CD4-positive, alpha-beta T cell treated with Interleukin-2 at 100 ng/mL for 4 hours (primary cell): Measurements from ENCODE around the gene ZNF423.
"Not testable (repeated sequence)": the region's sequence is repeated elsewhere in the genome, so short reads cannot be mapped to it uniquely, and the experiment has no call there.

Experiments used
- DNase-seq: peaks from one replicate; pipeline ENCODE4 v3.0.0-alpha.2; 2020; ENCODE audit warnings: low spot score

ZNF423 gene

DNA sequence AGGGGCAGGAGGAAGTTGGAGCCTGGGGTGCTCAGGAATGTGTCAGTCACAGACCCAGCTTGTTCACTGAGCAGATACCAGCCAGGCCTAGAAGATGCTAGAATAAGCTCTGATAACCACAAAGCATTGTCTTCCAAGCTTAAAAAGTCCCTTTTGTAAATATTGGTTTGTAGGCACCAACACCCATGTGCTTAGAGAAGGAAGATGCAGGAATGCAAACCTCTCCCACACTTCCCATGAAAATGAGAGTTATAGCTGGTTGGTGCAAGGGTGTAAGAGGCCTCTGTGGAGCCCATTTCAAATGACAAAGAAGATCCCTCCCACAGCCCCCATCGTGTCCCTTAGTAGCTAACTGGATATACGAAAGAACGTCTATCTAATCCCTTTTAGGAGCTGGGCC, 272.0 kb downstream of the ZNF423 start:
- DNase-seq: no peak

DNA sequence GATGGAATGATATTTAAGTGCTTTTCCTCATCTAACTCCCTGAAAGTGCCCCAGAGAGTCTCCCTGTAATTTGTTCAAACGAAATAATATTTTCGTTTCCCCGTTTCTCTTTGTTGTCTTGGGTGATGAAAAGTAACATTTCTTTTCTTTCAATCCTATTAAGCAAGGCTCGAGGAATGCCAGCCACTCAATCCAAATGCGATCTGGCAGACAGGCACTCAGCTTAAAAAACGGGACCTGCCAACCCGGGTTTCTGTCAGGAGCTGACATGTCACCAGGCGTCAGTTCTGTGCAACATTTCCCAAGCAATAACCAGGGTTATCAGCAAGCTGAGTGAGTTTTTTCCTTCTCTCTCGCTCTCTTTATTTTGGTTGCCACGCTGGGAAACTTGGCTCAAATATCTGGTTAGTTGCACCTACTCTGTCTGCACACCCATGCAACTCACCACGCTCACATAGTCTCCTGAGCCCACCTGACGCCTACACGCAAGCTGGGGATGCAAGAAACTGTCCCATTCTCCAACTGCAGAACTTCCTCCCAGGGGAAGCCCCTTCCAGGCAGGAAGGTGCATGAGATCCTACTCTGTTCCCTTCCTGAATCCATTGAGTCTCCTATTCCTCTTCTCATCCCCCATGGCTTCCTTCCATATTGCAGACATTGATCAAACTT, 274.1 kb downstream of the ZNF423 start:
- DNase-seq: no peak

DNA sequence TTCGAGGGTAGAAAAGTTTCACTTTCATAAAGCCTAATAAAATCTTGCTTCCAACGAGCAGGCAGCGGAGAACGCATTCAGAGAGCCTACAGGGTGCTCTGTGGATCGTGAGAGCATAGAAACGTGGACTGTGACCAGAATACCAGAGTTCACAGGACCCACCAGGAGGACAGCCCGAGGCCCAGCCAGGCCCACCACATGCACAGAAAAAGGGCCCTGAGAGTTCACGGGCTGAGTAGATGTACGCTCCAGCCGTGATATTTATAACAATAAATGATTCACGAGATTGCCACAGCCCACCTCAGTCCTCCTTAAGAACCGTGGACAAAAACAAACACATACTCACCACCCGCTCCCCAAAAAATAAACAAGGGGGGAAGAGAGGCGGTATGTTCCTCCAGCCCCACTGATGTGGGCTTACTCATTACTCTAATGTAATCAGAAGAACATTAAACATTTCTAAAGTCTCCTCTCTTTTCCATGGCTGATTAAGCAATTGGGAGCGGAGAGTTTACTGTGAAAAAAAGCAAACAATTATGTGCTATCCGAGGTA, 275.1 kb downstream of the ZNF423 start:
- no peak for DNase-seq

DNA sequence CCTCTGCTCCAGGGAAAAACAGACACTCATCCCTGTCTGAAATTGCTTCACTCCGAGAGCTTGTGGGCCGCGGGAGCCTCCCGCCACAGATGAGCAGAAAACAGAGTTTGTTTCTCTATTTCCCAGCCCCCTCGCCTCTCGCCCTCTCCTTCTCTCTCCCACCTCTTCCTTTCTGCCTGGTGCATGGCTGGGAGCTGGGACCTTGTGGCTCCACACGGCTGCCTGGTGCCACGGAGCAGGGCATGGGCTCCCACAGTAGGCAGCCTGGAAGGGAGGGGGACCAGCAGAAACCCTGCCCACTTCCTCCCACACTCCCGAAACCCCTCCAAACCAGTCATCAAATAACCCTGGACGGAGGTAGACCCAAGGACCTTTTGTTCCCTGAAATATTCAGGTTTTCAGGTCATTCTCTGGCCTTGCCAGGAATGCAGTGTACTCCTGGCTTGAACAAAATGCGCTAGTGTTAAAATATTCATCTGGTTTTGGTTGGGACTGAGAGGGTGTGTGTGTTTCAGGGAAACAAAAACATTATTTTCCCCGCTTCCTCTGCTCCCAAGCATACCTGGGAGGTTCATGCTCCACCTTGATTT, 277.4 kb downstream of the ZNF423 start:
- DNase-seq: no peak

DNA sequence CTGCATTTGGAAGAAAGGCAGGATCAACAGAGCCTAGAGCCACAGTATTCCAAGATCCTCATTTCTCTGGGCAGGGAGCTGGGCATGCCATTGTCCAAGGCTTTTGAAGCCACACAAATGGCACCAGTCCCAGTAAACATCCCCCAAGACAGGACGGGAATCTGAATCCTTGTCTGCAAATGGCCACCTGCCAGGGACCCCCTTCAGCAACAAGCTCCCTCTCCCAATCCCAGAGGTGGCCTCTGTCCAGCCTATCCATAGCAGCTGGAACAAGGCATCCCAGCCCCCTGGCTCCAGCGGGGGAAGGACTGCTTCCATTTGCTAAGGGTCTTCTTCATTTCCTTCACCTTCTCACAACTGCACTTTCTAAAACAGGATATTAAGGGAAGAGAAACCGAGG, 277.9 kb downstream of the ZNF423 start:
- DNase-seq: no peak

DNA sequence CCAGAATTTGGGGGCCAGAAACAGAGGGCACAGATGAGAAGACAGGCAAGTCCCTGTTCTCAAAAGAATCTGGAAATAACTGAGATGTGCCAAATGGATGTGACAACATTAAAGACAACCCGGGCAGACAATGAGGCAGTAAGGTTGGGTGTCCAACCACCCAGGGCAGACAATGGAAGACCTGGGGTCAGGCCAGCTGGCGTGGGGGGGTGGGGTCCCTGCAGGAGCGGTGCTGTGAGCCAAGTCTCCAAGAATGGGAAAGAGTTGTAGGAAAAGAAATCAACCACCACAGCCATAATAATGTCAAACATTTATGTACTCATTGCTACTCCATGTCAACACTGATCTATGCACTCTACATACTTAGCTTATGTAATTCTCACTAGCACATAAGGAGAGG, 279.0 kb downstream of the ZNF423 start:
- DNase-seq: no peak

DNA sequence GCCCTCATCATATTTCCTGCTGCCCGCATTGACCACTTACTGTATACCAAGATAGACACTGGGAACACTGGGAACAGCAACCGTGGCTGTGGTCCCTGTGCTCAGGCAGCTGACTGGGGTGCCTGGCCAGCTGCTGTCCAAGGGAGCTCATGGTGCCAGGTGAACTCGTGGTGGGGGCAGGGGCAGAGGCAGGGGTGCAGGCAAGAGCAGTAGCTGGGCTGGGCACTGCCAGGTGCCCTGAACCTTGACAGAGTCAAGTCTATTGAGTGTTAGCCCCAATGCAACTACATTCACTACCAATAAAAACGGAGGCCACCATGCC, 279.8 kb downstream of the ZNF423 start:
- no peak for DNase-seq

DNA sequence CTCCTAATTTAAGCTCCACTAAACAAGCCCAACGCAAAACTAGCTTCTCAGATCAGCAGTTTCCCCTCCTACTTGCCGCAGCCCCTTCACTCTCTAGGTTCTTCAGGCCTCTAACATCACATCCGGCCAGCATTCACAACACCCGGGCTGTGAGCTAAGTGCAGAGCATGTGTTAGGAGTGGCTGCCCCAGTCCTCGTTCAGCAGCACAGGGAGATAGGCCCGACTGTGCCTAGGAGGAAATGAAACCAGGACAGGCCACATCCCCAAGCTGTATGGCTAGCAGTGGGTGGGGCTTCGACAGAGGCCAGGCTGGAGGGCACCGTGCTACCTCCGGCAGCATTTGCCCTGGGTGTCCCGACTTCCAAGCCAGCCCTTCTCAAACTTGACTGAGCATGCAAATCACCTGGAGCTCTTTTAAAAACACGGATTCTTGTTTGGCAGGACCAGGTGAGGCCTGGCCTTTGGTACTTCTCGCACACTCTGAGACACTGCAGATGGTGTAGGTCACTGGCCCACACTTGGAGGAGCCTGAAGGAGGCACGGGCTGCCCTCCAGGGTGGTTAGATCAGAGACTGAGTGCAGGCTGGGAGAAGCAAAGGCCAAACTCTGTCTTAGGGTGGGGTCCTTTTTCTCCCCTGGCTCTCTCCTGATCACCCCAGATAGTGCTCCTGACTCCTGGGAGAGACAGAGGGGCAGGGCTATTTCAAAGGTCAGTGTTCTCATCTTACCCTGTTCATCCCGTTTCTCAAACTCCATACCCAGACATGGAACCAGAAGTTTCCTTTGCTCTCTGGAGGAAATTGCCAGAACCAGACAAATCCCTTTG, 280.4 kb downstream of the ZNF423 start:
- no peak for DNase-seq

DNA sequence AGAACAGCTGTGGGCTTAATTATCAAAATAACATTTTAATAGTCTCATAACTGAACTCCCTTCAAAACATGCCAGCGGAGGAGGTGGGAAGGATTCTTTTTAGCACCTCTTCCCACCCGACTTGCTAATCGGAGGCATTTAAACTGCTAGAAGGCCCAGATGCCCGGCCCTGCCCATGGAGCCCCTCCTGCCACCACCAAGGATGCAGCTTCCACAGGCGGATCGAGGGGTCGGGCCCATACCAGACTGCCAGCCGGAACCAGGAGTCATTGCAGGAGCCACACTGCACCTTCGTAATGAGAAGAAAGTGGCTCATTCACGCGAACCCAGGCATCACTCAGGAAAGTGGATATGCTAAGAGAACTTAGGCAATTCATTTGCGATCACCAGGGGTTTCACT, 281.1 kb downstream of the ZNF423 start:
- no peak for DNase-seq

DNA sequence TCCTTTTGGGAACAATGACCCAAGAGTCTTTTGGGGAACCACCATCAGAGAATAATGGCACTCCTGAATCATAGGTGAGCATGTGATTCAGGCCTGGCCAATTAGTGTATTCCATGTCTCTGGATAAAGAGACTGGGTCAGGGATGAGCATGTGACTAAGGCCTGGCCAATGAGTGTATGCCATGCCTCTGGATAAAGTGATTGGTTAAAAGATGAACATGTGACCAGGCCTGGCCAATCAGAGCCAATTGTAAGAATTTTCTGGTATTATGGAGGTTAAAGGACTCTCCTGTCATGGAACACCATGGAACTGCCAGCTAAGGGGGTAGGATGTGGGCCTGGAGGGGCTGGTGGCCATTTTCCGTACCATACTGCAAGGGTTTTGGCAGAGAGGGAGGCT, 288.0 kb downstream of the ZNF423 start:
- DNase-seq: no peak

DNA sequence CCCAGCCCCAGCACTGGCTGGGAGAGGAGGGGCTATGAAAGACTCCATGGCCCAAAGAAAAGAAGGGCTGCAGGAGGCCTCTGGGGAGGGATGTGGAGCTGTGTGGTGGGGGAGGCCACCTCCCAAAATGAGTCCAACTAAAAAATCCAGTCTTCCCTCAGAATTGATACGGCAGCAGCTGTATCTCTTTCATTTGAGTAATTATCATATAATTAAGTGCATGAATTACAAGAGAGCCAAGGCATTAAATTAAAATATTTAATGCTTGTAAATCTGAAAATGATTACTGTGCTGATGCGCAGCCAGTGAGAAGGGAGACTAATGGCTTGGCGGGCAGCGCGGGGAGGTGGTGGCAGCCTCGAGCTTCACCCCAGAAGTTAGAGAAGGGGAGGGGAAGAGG, 289.5 kb downstream of the ZNF423 start:
- DNase-seq: no peak

DNA sequence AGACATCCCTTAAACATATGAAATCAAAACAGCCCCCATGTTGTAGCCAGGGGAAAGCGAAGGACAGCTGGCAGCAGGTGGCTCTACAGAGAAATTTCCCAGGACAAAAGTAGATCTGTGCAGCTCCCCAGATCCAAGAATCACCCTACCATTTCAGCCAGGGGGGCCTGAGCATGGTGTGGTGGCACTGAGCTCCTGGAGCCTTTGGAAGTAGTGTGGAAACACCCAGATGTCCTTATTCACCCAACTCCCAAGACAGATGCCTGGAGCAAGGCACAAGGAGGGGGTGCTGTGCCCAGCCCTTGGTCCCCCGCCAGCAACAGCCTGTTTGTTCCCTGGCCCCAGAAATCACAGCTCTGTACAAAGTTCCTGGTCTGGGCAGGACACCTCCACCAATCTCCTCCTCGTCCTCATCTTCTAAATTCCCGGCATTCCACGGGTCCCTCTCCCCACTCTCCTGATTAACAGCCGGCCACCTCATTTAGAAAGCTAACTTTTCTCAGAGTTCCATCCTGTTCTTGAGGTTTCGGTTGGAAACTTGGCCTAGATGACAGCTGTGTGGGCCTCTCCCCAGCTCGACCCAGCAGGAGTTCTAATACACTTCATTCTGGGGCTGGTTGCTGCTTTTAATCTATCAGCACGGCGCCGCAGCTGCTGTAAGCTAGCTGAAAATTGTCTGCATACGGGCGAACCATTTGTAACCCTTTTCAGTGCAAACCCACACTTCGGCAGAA, 291.2 kb downstream of the ZNF423 start:
- no peak for DNase-seq

DNA sequence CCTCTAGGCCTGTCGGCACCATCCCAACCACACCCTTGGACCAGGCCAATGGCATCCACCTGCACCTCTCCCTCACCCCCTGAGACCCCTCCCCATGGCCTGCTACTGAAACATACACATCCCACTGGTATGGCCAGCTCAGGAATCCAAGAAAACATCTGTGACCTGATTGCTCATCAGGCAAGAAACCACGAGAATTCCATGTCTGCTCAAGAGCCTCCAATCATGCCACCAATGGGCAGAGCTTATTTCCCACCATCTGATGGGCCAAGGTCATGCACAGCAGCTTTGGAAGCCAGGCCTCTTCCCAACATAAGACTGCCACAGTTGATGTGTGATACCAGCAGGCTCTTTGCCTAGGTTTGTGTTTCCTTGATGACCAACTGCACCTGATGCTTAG, 292.2 kb downstream of the ZNF423 start:
- no peak for DNase-seq

DNA sequence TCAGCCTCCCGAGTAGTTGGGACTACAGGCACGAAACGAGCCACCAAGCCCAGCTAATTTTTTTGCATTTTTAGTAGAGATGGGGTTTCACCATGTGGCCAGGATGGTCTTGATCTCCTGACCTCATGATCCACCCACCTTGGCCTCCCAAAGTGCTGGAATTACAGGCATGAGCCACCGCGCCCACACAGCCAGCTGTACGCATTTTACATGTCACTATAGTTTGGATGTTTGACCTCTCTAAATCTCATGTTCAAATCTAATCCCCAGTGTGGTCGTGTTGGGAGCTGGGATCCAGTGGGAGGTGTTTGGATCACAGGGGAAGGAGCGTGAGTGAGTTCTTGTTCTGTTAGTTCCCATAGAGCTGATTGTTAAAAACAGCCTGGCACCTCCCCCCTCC, 293.0 kb downstream of the ZNF423 start:
- DNase-seq: not testable (repeated sequence)

DNA sequence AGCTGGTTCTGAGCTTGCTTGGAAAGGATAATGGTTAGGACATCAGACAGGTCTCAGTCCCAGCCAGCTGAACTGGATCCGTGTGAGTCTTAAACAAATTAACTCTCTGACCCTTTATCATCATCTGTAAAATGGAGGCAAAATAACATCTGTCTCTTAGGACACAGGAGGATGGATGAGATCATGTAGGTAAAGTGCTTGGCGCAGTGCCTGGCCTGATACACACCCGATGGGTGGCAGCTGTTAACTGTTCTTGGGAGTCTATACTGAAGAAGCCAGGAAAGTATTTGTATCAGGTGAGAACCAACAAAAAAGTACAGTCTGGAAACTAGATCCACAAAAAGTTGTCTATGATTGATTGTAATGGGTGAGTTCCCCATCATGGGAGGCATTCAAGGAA, 293.7 kb downstream of the ZNF423 start:
- no peak for DNase-seq

DNA sequence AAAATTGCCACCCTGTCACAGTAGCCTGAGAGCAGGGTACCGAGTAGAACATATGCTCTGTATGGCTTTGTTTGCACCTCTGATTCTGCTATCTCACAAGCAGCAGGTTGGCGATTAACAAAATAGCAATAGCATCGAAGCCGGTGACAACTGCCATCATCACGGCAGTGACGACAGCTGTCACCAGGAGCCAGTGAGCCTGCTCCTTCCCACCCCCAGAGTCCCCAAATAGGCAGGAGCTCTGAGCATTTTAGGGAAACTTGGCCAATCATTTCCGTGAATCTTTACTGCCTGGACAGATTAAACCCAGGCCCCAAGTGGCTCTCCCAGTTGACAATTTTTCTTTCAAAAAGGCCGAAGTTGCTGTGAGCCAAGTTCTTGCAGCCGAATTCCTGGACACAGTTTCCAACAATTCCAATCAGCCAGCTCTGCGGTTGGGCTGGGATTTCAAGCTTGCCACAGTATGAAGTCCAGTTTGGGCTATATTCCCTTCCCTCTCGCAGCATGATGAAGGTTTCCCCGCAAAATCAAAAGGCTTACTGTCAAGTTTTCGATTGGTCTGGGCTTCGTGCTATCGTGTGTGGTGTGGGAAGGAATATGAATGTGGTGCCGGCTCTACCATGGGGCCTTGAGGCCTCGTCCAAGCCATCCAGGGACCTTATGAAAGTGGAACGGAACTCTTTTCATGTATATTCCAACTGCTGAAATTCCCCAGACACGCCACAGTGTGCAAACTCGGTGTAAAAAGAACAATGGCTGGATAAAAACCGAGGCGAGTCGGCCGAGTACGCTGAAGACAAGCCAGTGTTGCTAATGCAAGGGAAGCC, 295.7 kb downstream of the ZNF423 start:
- no peak for DNase-seq

DNA sequence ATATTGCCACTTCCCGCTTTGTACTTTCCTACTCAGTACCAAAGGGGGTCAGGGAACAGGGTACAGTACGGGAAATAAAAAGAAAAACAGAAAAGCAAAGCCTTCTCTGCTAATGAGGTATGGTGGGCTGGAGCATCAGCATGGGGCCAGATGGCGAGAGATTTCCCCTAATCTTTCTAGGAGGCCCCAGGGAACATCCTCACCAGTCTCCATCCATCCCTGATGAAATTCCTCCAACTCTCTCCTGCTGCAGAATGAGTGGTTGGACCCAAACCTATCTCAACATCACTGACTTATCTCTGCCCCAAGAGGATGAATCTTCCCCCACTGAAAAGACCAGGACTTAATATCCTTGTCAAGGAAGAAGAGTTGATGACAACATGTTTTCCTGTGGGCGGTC, 296.7 kb downstream of the ZNF423 start:
- no peak for DNase-seq

DNA sequence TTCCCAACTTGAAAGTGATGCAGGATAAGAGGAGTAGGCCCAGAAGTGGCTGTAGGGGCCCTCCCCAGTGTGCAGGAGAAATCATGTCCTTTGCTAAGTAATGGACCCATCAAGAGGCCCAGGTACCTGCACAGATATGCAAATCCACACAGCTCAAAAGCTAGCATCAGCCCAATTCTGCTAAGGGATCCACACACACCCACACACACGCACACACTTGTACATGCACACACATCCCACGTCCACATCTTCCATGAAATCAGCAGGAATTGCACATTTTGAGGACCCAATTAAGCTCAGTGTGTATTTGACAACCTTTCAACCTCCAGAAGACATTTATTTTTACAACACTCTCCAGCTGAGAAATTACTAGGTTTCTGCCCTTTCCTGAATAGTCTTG, 297.5 kb downstream of the ZNF423 start:
- DNase-seq: no peak

DNA sequence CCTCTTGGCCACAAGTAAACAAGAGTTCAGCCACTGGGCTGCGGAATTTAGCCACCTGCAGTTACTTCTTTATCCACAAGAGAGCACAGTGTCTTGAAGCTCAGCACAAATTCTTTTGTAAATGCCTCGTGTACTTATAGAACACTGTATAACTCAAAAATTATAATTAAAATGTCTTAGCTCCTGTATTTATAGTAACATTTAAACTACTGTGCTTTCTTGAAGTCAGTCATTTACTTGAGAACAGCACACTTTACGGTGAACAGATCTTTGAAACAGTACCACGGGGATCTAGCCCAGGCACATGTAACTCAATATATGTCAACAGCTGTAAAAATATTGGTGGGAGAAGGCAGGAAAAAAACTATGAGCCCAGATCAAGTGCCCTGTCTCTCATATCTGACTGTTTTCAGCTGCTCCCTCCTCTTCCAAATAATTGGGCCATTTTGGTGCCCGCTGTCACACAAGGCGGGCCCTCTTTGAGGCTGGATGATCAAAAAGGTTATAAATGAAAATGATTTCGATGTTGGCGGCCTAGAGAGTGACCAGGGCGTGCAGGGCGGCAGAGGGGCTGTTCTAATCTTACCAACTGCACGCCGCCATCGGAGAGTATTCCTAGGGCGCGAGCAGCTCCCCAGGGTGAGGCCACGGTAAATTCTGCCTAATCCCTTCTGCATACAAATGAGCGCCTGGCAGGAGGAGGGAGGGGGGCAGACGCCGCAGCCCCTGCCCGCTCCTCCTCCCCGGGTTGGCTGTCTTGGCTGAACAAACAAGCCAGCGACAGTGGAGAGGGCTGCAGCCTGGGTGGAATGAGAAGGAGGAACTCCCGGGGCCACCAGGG, 299.1 kb downstream of the ZNF423 start:
- DNase-seq: no peak

DNA sequence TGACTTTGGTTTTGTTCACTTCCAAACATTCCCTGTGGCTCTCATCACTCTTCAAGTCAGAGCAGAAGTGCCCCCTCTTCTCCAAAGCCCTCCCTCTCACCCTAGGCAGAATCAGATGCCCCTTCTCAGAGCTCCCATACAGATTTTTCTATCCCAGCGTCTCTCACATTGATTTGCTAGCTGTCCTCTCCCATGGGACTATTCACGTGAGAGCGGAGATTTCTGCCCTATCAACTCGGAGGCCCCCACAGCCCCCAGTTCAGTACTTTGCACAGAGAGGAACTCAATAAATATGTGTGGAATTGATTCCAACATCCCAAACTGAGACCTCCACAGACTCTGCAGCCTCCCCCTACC, 299.7 kb downstream of the ZNF423 start:
- no peak for DNase-seq

DNA sequence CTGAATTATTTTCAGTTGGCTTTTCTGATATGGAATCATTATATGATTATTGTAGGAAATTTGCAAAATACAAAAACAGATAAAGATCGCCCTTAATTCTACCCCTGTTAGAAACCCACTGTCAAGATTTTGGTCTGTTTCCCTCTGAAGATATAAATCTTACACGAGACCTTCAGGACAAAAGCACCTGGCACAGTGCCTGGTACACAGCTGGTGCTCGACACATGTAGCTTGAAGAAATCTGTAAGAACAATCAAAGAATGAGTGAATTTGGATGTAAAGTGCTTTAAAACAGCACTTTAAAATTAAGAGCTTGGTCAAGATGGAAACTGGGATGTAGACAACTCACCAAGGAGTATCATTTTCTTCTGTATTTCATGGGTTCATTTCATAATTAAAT, 301.2 kb downstream of the ZNF423 start:
- DNase-seq: no peak
